ENCODE measurements around the gene SNAI3. TPM values are rescaled to one million over a fixed set of nuclear protein-coding genes. Genes with fewer than 3 reads are reported as not detected.

Gene SNAI3
- total and polyA plus RNA-seq, 4 experiments from 2014 or later = 11.6 to 22.9 (median 14.8) TPM

GRCh38 chr16:88653596-88654362 is 32.5 kb downstream of the SNAI3 start:
- H3K27ac ChIP-seq (ENCODE audit: low read depth, low read length) = no peak overlapping the region
- ChIA-PET POLR2A (ENCODE audit: partially characterized antibody) (interaction anchor here (1.0 to 6.1 kb wide), 3 partner anchors 10 to 48 kb away, joined by 4 to 66 read pairs (median 13); partner anchors contain the start of gene MVD), CTCF (ENCODE audit: partially characterized antibody) (no interaction called here)
- peaks cover 4% of the 10 kb centered on the region for H3K36me3 ChIP-seq (ENCODE audit: insufficient read depth, low read length)
- H3K27me3 Mint-ChIP-seq = no peaks in the 10 kb centered on the region
- intact Hi-C loops (cut with micrococcal nuclease) = no loop called here
- H3K27ac Mint-ChIP-seq = peak overlapping the region in 6 of 7 donors; percentile 30 to 80 (median 60)
- H3K4me1 ChIP-seq (ENCODE audit: insufficient read depth, low read length) = peaks cover 25% of the 10 kb centered on the region
- peaks cover 7 to 26% (median 12%) of the 10 kb centered on the region in 4 donors for H3K4me1 Mint-ChIP-seq
- H3K4me3 ChIP-seq (ENCODE audit: low read length in 2 of 2) = no peak overlapping the region
- peaks cover 4 to 18% of the 10 kb centered on the region in 2 donors for H3K36me3 Mint-ChIP-seq
- H3K27me3 ChIP-seq (ENCODE audit: insufficient read depth, low read length) = no peaks in the 10 kb centered on the region
- DNase-seq = no peak
- no peaks in the 10 kb centered on the region for H3K9me3 ChIP-seq (ENCODE audit: control insufficient read depth in 1 of 2, low read length in 2 of 2)
- no peak overlapping the region for H3K4me3 Mint-ChIP-seq
- no peaks in the 10 kb centered on the region for H3K9me3 Mint-ChIP-seq

GRCh38 chr16:88653101-88653500 is 33.2 kb downstream of the SNAI3 start:
- intact Hi-C loops (cut with micrococcal nuclease) = no loop called here

GRCh38 chr16:88652762-88653063 is 33.6 kb downstream of the SNAI3 start:
- intact Hi-C loops (cut with micrococcal nuclease) = no loop called here
- H3K4me1 ChIP-seq (ENCODE audit: insufficient read depth, low read length) = peaks cover 28% of the 10 kb centered on the region
- DNase-seq = no peak
- H3K27ac ChIP-seq (ENCODE audit: low read depth, low read length) = peak overlapping the region; percentile 91
- H3K4me1 Mint-ChIP-seq = peaks cover 7 to 26% (median 12%) of the 10 kb centered on the region in 4 donors
- H3K36me3 ChIP-seq (ENCODE audit: insufficient read depth, low read length) = peaks cover 4% of the 10 kb centered on the region
- no peaks in the 10 kb centered on the region for H3K27me3 ChIP-seq (ENCODE audit: insufficient read depth, low read length)
- peak overlapping the region in 1 of 7 donors; percentile 46 for H3K27ac Mint-ChIP-seq
- ChIA-PET CTCF (ENCODE audit: partially characterized antibody) (no interaction called here), POLR2A (ENCODE audit: partially characterized antibody) (interaction anchor here (1.4 to 6.1 kb wide), 3 partner anchors 11 to 82 kb away, joined by 6 to 66 read pairs (median 13); partner anchors contain the start of genes MVD and ZC3H18)
- H3K9me3 Mint-ChIP-seq = no peaks in the 10 kb centered on the region
- no peak overlapping the region for H3K4me3 ChIP-seq (ENCODE audit: low read length in 2 of 2)
- peak overlapping the region in 1 of 8 donors; percentile 15 for H3K4me3 Mint-ChIP-seq
- H3K36me3 Mint-ChIP-seq = peaks cover 4 to 19% of the 10 kb centered on the region in 2 donors
- no peaks in the 10 kb centered on the region for H3K27me3 Mint-ChIP-seq
- H3K9me3 ChIP-seq (ENCODE audit: control insufficient read depth in 1 of 2, low read length in 2 of 2) = no peaks in the 10 kb centered on the region

More at GRCh38 chr16:88653101-88653500, 33.2 kb downstream of the SNAI3 start:
- POLR2A ChIA-PET (ENCODE audit: partially characterized antibody) = interaction anchor here (1.4 to 6.1 kb wide), 3 partner anchors 10 to 83 kb away, joined by 6 to 66 read pairs (median 13); partner anchors contain the start of genes MVD and ZC3H18
- CTCF ChIA-PET (ENCODE audit: partially characterized antibody) = no interaction called here
- peaks cover 28% of the 10 kb centered on the region for H3K4me1 ChIP-seq (ENCODE audit: insufficient read depth, low read length)
- H3K27ac Mint-ChIP-seq = peak overlapping the region in 6 of 7 donors; percentile 30 to 80 (median 60)
- DNase-seq = no peak
- H3K4me3 ChIP-seq (ENCODE audit: low read length in 2 of 2) = no peak overlapping the region
- H3K9me3 Mint-ChIP-seq = no peaks in the 10 kb centered on the region
- H3K9me3 ChIP-seq (ENCODE audit: control insufficient read depth in 1 of 2, low read length in 2 of 2) = no peaks in the 10 kb centered on the region
- peak overlapping the region in 1 of 8 donors; percentile 15 for H3K4me3 Mint-ChIP-seq
- no peaks in the 10 kb centered on the region for H3K27me3 ChIP-seq (ENCODE audit: insufficient read depth, low read length)
- H3K36me3 Mint-ChIP-seq = peaks cover 4 to 19% of the 10 kb centered on the region in 2 donors
- peaks cover 7 to 26% (median 12%) of the 10 kb centered on the region in 4 donors for H3K4me1 Mint-ChIP-seq
- H3K27ac ChIP-seq (ENCODE audit: low read depth, low read length) = peak overlapping the region; percentile 91
- peaks cover 4% of the 10 kb centered on the region for H3K36me3 ChIP-seq (ENCODE audit: insufficient read depth, low read length)
- no peaks in the 10 kb centered on the region for H3K27me3 Mint-ChIP-seq

GRCh38 chr16:88651989-88652761 is 34.1 kb downstream of the SNAI3 start:
- peak overlapping the region; percentile 91 for H3K27ac ChIP-seq (ENCODE audit: low read depth, low read length)
- peaks cover 28% of the 10 kb centered on the region for H3K4me1 ChIP-seq (ENCODE audit: insufficient read depth, low read length)
- no peaks in the 10 kb centered on the region for H3K27me3 ChIP-seq (ENCODE audit: insufficient read depth, low read length)
- H3K4me3 ChIP-seq (ENCODE audit: low read length in 2 of 2) = peak overlapping the region in 1 of 2 donors; percentile 91
- Mint-ChIP-seq H3K36me3 (peaks cover 4 to 19% of the 10 kb centered on the region in 2 donors), H3K4me3 (peak overlapping the region in 3 of 8 donors; percentile 17 to 49 (median 46)), H3K4me1 (peaks cover 7 to 26% (median 12%) of the 10 kb centered on the region in 4 donors), H3K27ac (peak overlapping the region; percentile 66 to 96 (median 93)), H3K9me3 (no peaks in the 10 kb centered on the region), H3K27me3 (no peaks in the 10 kb centered on the region)
- intact Hi-C loops (cut with micrococcal nuclease) = loop anchor here (1.0 to 2.0 kb wide), 6 partner anchors 11 to 82 kb away; partner anchors contain the start of genes MVD, SNAI3 and ZC3H18
- peaks cover 4% of the 10 kb centered on the region for H3K36me3 ChIP-seq (ENCODE audit: insufficient read depth, low read length)
- DNase-seq = no peak
- ChIA-PET POLR2A (ENCODE audit: partially characterized antibody) (interaction anchor here (1.4 to 6.1 kb wide), 5 partner anchors 11 to 82 kb away, joined by 3 to 66 read pairs (median 13); partner anchors contain the start of genes MVD and ZC3H18), CTCF (ENCODE audit: partially characterized antibody) (no interaction called here)
- no peaks in the 10 kb centered on the region for H3K9me3 ChIP-seq (ENCODE audit: control insufficient read depth in 1 of 2, low read length in 2 of 2)

- intact Hi-C loops (cut with micrococcal nuclease) = loop anchor here (1.0 to 2.0 kb wide), 6 partner anchors 12 to 81 kb away; partner anchors contain the start of genes MVD, SNAI3 and ZC3H18
- peak overlapping the region in 1 of 2 donors; percentile 91 for H3K4me3 ChIP-seq (ENCODE audit: low read length in 2 of 2)
- Mint-ChIP-seq H3K9me3 (no peaks in the 10 kb centered on the region), H3K4me1 (peaks cover 7 to 26% (median 12%) of the 10 kb centered on the region in 4 donors), H3K36me3 (peaks cover 4 to 19% of the 10 kb centered on the region in 2 donors), H3K4me3 (peak overlapping the region; percentile 89 to 93 (median 91)), H3K27ac (peak overlapping the region; percentile 93 to 97 (median 95)), H3K27me3 (no peaks in the 10 kb centered on the region)
- H3K4me1 ChIP-seq (ENCODE audit: insufficient read depth, low read length) = peaks cover 28% of the 10 kb centered on the region
- CTCF ChIA-PET (ENCODE audit: partially characterized antibody) = no interaction called here
- H3K27me3 ChIP-seq (ENCODE audit: insufficient read depth, low read length) = no peaks in the 10 kb centered on the region
- POLR2A ChIA-PET (ENCODE audit: partially characterized antibody) = interaction anchor here (0.6 to 6.1 kb wide), 9 partner anchors 12 to 129 kb away, joined by 3 to 66 read pairs (median 6); partner anchors contain the start of gene MVD
- peak; percentile 71 to 90 (median 79) for DNase-seq
- H3K9me3 ChIP-seq (ENCODE audit: control insufficient read depth in 1 of 2, low read length in 2 of 2) = no peaks in the 10 kb centered on the region
- peaks cover 4% of the 10 kb centered on the region for H3K36me3 ChIP-seq (ENCODE audit: insufficient read depth, low read length)
- H3K27ac ChIP-seq (ENCODE audit: low read depth, low read length) = peak overlapping the region; percentile 91
These were observed 34.9 kb downstream of the SNAI3 start for GRCh38 chr16:88651276-88651988.

- peaks cover 4% of the 10 kb centered on the region for H3K36me3 ChIP-seq (ENCODE audit: insufficient read depth, low read length)
- H3K4me1 ChIP-seq (ENCODE audit: insufficient read depth, low read length) = peaks cover 28% of the 10 kb centered on the region
- Mint-ChIP-seq H3K27ac (peak within 1 kb of the TSS; percentile 93 to 97 (median 95)), H3K36me3 (peaks cover 4 to 19% of the 10 kb centered on the region in 2 donors), H3K4me1 (peaks cover 7 to 26% (median 12%) of the 10 kb centered on the region in 4 donors), H3K4me3 (peak within 1 kb of the TSS; percentile 89 to 93 (median 91)), H3K9me3 (no peaks in the 10 kb centered on the region), H3K27me3 (no peaks in the 10 kb centered on the region)
- no peaks in the 10 kb centered on the region for H3K27me3 ChIP-seq (ENCODE audit: insufficient read depth, low read length)
- DNase-seq = peak; percentile 81 to 87 (median 84)
- POLR2A ChIA-PET (ENCODE audit: partially characterized antibody) = interaction anchor here (0.6 to 6.1 kb wide), 15 partner anchors 11 to 130 kb away, joined by 3 to 66 read pairs (median 5); partner anchors contain the start of genes IL17C and MVD
- peak within 1 kb of the TSS; percentile 76 to 91 for H3K4me3 ChIP-seq (ENCODE audit: low read length in 2 of 2)
- H3K27ac ChIP-seq (ENCODE audit: low read depth, low read length) = peak within 1 kb of the TSS; percentile 91
- no peaks in the 10 kb centered on the region for H3K9me3 ChIP-seq (ENCODE audit: control insufficient read depth in 1 of 2, low read length in 2 of 2)
- intact Hi-C loops (cut with micrococcal nuclease) = loop anchor here (1.0 to 2.0 kb wide), 6 partner anchors 12 to 81 kb away; partner anchors contain the start of genes MVD, SNAI3 and ZC3H18
- CTCF ChIA-PET (ENCODE audit: partially characterized antibody) = interaction anchor here (0.8 to 1.0 kb wide), 2 partner anchors 34 to 35 kb away, joined by 3 read pairs; no protein-coding TSS in a partner anchor
These were observed 35.5 kb downstream of the SNAI3 start, which contains the start of gene CYBA for GRCh38 chr16:88650749-88651275. CYBA (minus strand) TSS chr16:88651053; CDS start chr16:88651013, 40 bp downstream.

All from CD4-positive, alpha-beta memory T cell (primary cell).